HG03066 (cell line): ENCODE data around the gene SEMA4A.
"Not testable (repeated sequence)": the region's sequence is repeated elsewhere in the genome, so short reads cannot be mapped to it uniquely, and the experiment has no call there.

Experiments
- ATAC-seq: cut with Tn5 transposase; IDR thresholded peaks from one replicate; pipeline ENCODE4 v1.9.1; 2021; ENCODE audit warnings: low read depth; ENCODE audit not compliant: unreplicated experiment

The SEMA4A gene

DNA sequence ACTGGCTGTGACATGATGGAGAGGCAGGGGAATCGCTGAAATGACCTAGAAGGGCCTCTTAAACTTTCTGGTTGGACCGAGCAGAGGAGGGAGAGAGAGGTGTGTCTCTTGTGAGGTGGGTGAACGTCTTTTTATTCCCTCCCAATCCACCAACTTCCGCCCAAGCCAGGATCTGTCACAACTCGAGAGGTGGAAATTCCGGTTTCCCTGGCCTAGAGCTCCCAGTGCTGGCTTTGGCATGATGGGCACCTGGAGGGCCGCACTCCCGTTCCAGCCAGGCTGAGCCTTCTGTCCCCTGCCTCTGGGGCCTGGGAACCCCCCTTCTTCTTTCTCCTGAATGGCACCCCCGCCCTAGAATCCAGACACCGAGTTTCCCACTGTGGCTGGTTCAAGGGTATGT, at the start of gene SEMA4A:
Gene SEMA4A, plus strand, starts transcription at position 224 of the 400 bp plus-strand sequence. CDS start 994 bp downstream, outside the sequence.
- ATAC-seq: no peak

DNA sequence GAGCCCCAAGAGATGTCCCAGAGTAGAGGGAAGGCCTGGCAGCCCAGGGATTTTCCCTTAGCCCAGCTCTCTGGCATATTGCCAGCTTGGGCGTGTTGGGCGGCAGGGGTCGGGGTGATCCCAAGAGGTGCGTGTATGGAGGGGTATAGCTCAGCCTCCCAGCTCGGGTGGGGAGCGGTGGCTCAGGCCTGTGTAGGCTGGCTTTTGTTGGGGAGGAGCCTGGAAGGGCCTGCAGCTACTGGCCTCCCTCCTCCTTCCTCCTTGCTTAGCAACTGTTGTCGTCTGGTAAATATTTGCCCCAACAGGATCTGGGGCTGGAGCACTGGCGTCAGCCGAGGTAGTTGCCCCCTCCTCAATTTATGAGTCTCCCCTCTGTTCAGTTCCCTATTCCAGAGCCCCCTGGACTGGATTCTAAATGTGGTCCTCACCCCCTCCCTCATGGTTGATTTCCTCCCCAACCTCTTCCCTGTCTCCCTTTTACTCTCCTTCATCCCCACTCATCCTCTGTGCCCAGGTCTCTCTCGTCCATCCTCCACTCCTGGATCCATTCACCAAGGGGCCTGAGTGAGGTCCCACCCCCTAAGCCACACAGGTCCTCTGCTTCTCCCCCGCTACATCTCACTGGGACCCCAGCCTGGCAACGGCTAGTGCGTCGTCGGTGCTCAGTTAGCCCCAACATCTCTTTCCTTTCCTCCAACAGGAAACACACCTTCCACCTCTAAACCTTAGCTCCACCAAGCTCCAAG, 49.1 kb upstream of the SEMA4A start:
- no peak for ATAC-seq

DNA sequence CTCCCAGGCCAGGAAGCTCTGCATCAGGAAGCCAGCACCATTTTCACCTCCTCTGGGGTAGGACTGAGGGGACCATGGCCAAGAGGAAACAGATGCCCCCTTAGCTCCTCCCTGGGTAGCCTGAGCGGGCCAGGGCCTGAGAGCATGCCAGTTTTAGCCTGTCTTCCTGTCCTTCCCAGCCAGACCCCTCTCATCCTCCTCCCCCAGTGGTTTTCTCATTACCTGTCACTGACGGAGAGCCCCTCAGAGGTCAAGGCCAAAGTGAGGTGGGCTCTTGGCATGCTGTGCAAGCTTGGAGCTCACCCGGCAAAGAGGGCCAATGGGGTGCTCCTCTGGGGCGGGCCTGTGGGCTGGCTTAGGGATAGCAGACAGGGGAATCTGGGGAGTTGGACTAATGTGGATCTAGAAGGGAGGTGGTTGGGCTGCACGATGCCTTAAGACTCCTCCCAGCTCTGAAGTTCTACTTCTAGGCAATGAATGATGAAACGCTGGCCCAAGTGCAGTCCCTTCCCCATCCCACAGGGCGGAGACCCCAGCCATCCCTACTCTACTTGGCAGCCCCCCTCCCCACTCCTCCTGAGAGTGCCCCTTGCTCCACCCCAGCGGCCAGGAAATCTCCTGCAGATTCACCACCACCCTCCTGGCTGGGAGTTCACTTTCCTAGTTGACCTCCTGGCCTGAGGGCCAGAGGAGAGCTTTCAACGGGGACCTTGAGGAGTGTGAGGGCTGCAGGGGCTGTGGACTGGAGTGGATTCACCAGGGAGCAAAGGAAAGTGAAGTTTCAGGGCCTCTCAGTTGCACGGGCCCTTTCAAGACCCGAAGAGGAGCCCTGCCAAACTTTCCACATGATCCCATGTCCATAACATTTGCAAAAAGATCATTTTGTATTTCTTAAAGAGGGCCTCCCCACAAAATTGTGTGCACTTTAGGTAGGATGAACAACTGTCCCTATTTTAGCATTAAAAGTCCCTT, 48.2 kb upstream of the SEMA4A start:
- no peak for ATAC-seq

DNA sequence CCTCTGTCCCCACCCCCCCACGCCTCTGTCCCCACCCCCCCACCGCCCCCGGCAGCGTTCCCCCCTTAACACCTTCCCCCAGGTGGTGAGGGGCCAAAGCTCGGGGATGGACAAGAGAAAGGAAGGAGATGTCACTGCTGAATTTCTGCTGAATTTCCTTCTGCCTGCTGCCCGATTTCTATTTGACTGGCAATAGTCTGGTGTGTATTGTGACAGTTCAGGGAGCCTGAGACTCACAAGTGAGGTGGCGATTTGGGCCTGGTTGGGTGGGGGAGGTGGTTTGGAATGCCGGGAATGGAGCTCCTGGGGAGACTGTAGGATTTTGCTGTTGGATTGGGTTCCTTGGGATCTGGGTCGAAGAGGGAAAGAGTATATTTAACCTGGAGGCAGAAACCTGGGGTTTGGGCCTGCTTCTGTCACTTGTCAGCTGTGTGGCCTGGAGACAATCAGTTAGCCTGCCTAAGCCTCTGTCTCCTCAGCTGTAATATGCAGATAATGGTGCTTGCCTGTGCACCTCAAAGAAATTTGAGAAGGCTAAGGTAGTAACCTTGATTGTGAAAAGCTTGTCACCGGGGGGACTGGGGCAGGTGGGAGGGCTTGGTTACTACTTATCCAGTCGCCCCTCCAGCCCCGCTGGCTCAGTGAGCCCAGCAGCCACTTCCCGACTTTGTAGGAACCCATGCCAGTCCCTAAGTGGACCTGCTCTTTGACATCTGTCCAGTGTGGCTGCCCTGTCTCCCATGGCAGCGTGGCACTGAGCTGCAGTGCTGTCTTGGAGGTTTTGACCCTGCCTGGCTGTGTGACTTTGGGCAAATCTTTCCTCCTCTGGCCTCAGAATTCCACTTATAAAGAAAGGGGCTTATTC, 46.5 kb upstream of the SEMA4A start:
- ATAC-seq: peak; percentile 18

DNA sequence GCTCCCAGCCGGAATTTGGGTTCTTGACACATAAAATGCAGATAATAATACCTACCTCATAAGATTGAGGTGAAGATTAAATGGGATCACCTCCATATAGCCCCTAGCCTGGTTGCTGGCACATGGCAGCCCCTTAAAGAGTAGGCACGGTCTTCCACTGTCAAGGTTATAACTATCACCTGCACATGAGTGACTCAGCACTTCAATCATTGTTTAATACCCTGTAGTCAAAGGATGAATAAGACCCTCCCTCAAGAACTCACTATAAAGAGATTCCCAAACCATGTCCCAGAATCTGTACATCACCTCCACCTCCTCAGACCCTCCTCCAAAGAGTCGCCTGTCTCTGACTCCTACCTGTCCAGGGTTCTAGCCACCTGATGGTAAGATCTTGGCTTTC, 45.3 kb upstream of the SEMA4A start:
- no peak for ATAC-seq

DNA sequence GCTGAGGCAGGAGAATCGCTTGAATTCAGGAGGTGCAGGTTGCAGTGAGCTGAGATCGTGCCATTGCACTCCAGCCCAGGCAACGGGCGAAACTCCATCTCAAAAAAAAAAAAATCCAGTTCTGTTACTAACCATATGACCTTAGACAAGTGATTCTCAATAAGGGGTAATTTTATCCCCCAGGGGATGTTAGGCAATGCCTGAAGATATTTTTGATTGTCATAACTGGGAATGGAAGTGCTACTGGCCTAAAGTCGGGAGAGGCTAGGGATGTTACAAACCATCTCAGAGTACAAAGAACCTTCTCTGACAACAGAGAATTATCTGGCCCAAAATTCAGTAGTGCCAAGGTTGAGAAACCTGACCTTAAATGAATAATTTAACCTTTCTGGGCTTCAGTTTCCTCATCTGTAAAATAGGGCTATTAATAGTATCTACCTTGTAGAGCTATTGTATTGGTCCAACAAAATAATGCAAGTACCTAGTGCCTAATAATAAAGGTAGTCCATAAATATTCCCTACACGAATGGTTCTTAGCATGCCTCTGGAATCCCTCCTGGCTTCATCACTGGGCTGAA, 44.6 kb upstream of the SEMA4A start:
- no peak for ATAC-seq

DNA sequence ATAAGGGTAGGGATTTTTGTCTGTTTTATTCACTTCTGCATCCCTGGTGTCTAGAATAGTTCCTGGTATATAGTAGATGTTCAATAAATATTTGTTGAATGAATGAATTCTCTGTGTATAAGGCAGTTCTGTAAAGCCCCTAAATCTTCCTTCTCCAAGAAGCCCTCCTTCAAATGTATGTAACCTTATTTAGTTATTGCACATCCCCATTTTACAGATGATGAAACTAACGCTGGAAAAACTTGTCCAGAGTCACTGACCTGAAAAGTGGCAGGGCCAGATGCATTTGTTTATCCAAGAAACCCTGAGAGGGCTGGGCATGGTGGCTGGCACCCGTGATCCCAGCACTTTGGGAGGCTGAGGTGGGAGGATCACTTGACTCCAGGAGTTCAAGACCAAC, 43.1 kb upstream of the SEMA4A start:
- no peak for ATAC-seq

DNA sequence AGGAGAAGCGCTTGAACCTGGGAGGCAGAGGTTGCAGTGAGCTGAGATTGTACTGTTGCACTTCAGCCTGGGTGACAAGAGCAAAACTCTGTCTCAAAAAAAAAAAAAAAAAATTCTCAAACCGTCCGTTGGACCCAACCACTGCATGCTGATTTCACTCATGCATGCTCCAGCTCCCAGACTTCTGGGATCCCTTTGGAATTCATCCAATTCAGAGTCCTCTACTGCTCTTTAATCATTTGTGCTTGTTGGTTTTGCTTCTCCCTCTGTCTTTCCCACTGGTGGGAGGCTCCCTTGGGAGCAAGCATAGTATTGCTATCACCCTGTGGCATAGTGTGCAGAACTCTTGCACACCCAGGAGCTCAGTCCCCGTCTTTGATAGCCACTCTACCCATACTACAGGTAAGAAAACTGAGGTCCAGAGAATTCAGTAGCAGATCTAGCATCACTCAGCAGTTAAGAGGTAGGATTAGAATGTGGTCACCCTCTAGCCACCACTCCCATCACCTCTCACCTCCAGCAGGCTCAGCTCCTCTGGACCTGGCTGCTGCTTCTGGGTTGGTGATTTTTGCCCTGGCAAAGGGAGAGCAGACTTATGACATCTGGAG, 41.9 kb upstream of the SEMA4A start:
- no peak for ATAC-seq

DNA sequence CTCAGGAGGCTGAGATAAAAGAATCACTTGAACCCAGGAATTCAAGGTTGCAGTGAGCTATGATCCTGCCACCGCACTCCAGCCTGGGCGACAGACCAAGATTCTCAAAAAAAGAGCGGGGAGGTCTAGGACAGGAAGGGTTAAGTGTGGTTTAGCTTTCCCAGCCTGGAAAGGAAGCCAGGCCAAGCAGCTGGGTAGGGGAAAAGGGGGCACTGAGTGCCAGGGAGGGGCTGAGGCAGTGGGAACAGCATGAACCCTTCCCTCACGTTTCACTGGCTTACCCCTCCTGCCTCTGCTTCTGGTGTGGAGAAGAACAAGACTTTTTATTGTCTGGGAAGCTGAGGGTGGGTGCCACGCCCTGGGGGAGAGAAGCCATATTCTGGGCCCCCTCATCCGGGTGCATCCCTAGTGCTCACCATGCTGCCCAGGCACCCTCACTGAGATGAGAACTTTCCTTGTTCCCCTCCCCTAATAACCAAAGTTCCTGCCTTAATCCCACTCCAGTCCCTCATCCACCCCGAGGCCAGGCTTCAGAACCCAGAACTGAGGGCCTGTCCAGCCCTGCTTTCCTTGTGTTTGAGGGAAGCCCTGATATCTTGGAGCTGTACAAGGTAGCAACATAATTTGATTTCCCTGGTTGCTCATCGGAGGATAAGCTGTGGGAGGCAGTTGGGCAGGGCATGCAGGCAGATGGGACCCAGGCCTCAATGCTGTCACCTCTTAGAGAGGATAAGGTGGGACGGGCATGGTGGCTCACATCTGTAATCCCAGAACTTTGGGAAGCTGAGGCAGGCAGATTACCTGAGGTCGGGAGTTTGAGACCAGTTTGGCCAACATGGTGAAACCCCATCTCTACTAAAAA, 40.9 kb upstream of the SEMA4A start:
- ATAC-seq: no peak

DNA sequence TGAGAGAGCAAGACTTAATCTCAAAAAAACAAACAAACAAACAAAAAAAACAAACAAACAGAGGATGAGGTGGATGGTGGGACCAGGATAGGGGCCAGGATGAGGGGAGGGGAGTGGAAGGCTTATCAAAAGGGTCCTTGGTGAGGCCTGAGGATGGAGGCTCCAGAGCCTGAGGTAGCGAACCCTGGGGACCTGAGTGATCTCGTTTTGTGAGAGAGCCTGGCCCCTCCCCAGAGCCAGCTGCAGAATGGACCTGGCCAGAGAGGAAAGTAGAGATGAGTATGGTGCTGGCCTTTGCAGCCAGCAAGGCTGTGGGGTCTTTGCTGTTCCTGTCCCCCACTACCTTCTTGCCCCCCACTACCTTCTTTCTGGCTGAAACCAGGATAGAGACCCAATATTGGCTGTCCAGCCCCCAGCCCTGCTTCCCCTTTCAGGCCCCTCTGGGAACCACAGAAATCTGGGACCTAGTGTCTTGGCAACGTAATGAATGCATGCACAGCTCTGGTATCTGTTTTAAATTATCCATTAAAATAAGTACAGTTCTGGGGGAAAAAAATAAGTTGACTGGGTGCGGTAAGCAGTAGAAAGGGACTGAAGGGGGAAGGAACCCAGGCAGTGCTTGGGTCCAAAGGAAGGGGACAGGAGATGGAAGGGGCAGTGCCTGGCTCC, 40.0 kb upstream of the SEMA4A start:
- no peak for ATAC-seq

DNA sequence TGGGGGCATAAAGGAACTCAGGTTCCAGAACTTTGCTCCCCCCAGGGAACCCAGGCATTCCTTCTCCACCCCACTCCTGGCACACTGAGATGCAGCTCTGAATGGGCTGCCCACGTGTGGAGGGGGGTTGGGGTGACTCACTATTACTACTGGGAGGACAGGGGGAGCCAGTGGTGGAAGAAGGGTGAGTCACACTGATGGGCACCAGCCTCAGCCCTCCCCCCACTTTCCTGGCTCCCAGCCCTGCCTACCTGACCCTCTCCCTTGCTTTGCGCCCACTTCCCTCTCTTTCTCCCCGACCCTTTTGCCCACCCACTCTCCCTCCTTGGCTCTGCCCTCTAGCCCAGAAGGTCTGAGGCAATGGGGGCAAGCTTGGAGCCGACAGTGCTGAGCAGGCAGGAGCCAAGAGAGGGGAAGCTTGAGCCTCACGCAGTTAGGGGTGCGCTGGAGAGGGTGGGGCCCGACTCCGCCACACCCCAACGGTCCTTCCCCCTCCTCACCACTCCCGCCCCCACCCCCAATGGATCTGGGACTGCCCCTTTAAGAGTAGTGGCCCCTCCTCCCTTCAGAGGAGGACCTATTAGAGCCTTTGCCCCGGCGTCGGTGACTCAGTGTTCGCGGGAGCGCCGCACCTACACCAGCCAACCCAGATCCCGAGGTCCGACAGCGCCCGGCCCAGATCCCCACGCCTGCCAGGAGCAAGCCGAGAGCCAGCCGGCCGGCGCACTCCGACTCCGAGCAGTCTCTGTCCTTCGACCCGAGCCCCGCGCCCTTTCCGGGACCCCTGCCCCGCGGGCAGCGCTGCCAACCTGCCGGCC, 39.1 kb upstream of the SEMA4A start, which contains the start of gene LMNA:
Gene LMNA, plus strand, starts transcription at position 611 of the 818 bp plus-strand sequence. CDS start 208 bp downstream, outside the sequence.
- peak; percentile 79 for ATAC-seq

DNA sequence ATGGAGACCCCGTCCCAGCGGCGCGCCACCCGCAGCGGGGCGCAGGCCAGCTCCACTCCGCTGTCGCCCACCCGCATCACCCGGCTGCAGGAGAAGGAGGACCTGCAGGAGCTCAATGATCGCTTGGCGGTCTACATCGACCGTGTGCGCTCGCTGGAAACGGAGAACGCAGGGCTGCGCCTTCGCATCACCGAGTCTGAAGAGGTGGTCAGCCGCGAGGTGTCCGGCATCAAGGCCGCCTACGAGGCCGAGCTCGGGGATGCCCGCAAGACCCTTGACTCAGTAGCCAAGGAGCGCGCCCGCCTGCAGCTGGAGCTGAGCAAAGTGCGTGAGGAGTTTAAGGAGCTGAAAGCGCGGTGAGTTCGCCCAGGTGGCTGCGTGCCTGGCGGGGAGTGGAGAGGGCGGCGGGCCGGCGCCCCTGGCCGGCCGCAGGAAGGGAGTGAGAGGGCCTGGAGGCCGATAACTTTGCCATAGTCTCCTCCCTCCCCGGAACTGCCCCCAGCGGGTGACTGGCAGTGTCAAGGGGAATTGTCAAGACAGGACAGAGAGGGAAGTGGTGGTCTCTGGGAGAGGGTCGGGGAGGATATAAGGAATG, 38.4 kb upstream of the SEMA4A start:
- ATAC-seq: no peak

DNA sequence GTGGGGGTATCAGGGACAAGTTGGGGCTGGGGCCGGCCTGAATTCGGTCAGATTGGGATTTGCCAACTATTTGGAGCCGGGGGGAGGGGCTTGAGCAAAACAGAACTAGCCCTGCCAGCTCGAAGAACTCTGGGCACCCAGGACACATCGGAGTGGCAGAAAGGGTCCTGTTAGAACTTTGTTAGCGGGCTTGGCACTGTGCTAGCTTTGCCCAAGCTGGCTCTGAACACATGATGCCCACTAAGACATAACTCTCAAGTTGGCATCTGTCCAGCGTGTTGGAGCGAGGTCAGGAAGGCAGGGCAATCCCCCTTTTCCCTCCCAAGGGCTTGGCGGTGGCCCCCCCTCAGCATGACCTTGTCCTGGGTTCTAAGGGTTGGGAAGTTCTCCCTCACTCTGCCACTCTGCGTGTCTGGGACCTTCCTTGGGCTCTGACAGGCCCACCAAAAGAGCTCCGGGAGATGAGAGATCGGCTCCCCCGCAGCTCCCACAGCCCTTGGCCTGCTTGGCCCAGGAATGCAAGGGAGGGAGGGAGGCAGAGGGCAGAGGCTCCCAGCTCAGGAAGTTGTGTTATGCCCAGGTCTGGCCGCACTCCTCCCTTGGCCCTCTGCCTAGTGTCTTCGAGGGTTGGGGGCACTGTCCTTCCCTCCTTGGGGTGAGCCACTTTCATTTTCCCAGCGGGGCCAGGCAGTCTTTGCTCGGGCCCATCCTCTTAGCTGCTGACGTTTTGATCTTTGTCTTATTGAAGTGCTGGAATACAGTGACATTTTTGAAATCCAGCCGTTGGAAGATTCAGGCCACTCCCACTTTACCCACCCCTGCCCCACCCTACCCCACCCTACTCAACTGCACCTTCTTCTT, 37.6 kb upstream of the SEMA4A start:
- ATAC-seq: no peak

DNA sequence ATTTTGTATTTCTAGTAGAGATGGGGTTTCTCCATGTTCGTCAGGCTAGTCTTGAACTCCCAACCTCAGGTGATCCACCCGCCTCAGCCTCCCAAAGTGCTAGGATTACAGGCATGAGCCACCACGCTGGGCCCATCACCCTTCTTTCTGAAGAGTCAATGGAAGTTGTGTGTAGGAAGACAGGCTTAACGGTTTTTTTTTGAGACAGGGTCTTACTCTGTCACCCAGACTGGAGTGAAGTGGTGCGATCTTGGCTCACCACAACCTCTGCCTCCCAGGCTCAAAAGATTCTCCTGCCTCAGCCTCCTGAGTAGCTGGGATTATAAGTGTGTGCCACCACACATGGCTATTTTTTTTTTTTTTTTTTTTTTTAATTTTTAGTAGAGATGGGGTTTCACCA, 36.7 kb upstream of the SEMA4A start:
- ATAC-seq: not testable (repeated sequence)

DNA sequence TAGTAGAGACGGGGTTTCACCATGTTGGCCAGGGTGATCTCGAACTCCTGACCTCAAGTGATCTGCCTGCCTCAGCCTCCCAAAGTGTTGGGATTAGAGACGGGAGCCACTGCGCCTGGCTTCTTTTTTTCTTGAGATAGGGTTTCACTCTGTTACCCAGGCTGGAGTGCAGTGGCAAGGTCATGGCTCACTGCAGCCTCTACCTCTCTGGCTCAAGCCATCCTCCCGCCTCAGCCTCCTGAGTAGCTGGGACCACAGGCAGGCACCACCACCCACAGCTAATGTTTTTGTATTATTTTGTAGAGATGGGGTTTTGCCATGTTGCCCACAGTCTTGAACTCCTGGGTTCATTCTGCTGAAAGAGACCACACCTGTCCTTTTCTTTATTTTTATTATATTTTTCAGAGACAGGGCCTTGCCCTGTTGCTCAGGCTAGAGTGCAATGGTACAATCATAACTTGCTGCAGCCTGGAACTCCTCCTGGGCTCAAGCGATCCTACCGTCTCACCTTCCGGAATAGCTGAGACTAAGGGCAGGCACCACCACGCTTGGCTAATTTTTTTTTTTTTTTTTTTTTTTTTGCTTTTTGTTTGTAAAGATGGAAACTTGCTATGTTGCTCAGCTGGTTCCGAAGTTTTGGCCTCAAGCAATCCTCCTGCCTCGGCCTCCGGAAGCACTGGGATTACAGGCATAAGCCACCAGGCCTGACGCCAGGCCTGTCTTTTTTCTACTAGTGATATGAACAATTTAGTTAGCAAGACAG, 35.8 kb upstream of the SEMA4A start:
- ATAC-seq: no peak
